ENCODE data around the gene SSC4D. TPM values are rescaled to one million over a fixed set of nuclear protein-coding genes. Genes with fewer than 3 reads are reported as not detected.
"Not testable (repeated sequence)": the region's sequence is repeated elsewhere in the genome, so short reads cannot be mapped to it uniquely, and the experiment has no call there.

The SSC4D gene
- total and polyA plus RNA-seq, 2 of the 8 experiments (the other 6 are each of a cell fraction or from before 2014, with no cell fraction given): 11.8 to 27.5 TPM

GRCh38 chr7:76441792-76442191 is 32.3 kb upstream of the SSC4D start:
- H4K5ac ChIP-seq (ENCODE audit: insufficient read length, low read depth, low read length); H3K4me3 ChIP-seq (ENCODE audit: extremely low read depth in 1 of 4, insufficient read depth in 2 of 4, low read depth in 3 of 4, low read length in 4 of 4); H3K4ac ChIP-seq (replicated peaks; ENCODE audit: insufficient read length, low read depth, low read length); H2AFZ ChIP-seq (ENCODE audit: low read length); H3K4me2 ChIP-seq (ENCODE audit: insufficient read depth in 1 of 2, low read depth in 2 of 2, low read length in 2 of 2); H3K36me3 ChIP-seq (ENCODE audit: control insufficient read depth in 2 of 4, insufficient read depth in 4 of 4, low read length in 3 of 4); H3K9ac ChIP-seq (replicated peaks in 1 of 4; ENCODE audit: extremely low read depth in 1 of 4, low read depth in 3 of 4, low read length in 3 of 4); H3K56ac ChIP-seq (replicated peaks; ENCODE audit: insufficient read length, low read depth, low read length); H2BK12ac ChIP-seq (ENCODE audit: low read depth, low read length); H3K23ac ChIP-seq (ENCODE audit: insufficient read length); H3K27me3 ChIP-seq (replicated peaks in 1 of 4; ENCODE audit: control insufficient read depth in 3 of 4, extremely low read depth in 1 of 4, insufficient read depth in 3 of 4, low read length in 3 of 4); H3K79me2 ChIP-seq (ENCODE audit: control insufficient read depth in 1 of 2, insufficient read depth in 2 of 2, low read length in 2 of 2); H3K23me2 ChIP-seq (ENCODE audit: low read depth, low read length); DNase-seq (ENCODE audit: low read depth in 1 of 2, low spot score in 2 of 2); H4K20me1 ChIP-seq (replicated peaks in 1 of 2; ENCODE audit: control insufficient read depth in 1 of 2, insufficient read depth in 2 of 2, low read length in 2 of 2); H3K27ac ChIP-seq (ENCODE audit: low read depth, low read length); H3K9me3 ChIP-seq (ENCODE audit: insufficient read depth in 2 of 2, low read depth in 1 of 2, low read length in 1 of 2); H2BK20ac ChIP-seq (ENCODE audit: low read length); H4K8ac ChIP-seq (ENCODE audit: extremely low read depth, insufficient read depth, low read length); H2BK5ac ChIP-seq (ENCODE audit: low read depth, low read length); H3K14ac ChIP-seq (ENCODE audit: insufficient read length); H2AK5ac ChIP-seq (ENCODE audit: low read depth, low read length); H2BK120ac ChIP-seq (replicated peaks; ENCODE audit: low read depth, low read length); H3K4me1 ChIP-seq (replicated peaks in 1 of 4; ENCODE audit: control insufficient read depth in 3 of 4, insufficient read depth in 4 of 4, low read length in 3 of 4); H3K18ac ChIP-seq (ENCODE audit: extremely low read depth, low read length); CTCF ChIA-PET (ENCODE audit: partially characterized antibody); H4K91ac ChIP-seq (replicated peaks; ENCODE audit: insufficient read length, low read length); H2BK15ac ChIP-seq (ENCODE audit: low read length); POLR2A ChIA-PET (ENCODE audit: partially characterized antibody); H3K79me1 ChIP-seq (ENCODE audit: low read depth, low read length): not testable (repeated sequence)
- WGBS, 2 experiments (ENCODE audit: extremely low coverage in 1 of 2, insufficient coverage in 1 of 2, insufficient read length in 1 of 2, insufficient replicate concordance in 2 of 2, low coverage in 1 of 2, low lambda C conversion rate in 2 of 2, missing lambda C conversion rate in 1 of 2): 83% methylated on average over 1 of the region's 10 CpGs; no CpG with 5 or more reads in 1 of the 2 experiments
- peak; percentile 32 for FAIRE-seq

DNA sequence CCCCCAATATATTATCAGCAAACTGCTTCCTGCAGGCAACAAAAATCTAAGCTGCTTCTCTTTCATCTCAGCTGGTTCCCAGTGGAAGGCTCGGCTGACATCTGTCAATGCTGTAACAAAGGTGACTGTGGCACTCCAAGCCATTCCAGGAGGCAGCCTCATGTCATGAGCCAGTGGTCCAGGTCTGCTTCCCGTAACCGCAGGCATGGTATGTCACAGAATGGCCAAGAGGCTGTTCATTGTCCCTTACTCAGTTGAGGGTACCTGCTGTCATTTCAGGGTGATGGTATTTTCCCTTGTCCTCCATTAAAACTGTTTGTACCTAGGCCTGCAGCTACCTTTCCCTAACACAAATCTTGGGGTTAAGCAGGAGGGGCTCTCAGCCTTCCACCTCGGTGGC is 30.9 kb upstream of the SSC4D start:
- WGBS, 2 experiments (ENCODE audit: extremely low coverage in 1 of 2, insufficient coverage in 1 of 2, insufficient read length in 1 of 2, insufficient replicate concordance in 2 of 2, low coverage in 1 of 2, low lambda C conversion rate in 2 of 2, missing lambda C conversion rate in 1 of 2): 87% methylated on average over 3 of the region's 4 CpGs; no CpG with 5 or more reads in 1 of the 2 experiments
- H3K27me3 ChIP-seq (replicated peaks in 1 of 4; ENCODE audit: control insufficient read depth in 3 of 4, extremely low read depth in 1 of 4, insufficient read depth in 3 of 4, low read length in 3 of 4); H2BK12ac ChIP-seq (ENCODE audit: low read depth, low read length); H3K4me1 ChIP-seq (replicated peaks in 1 of 4; ENCODE audit: control insufficient read depth in 3 of 4, insufficient read depth in 4 of 4, low read length in 3 of 4); H3K36me3 ChIP-seq (ENCODE audit: control insufficient read depth in 2 of 4, insufficient read depth in 4 of 4, low read length in 3 of 4); H4K20me1 ChIP-seq (replicated peaks in 1 of 2; ENCODE audit: control insufficient read depth in 1 of 2, insufficient read depth in 2 of 2, low read length in 2 of 2); H3K18ac ChIP-seq (ENCODE audit: extremely low read depth, low read length); H3K9ac ChIP-seq (replicated peaks in 1 of 4; ENCODE audit: extremely low read depth in 1 of 4, low read depth in 3 of 4, low read length in 3 of 4); H2AFZ ChIP-seq (ENCODE audit: low read length); POLR2A ChIA-PET (ENCODE audit: partially characterized antibody); H3K4me3 ChIP-seq (ENCODE audit: extremely low read depth in 1 of 4, insufficient read depth in 2 of 4, low read depth in 3 of 4, low read length in 4 of 4); H4K8ac ChIP-seq (ENCODE audit: extremely low read depth, insufficient read depth, low read length); CTCF ChIA-PET (ENCODE audit: partially characterized antibody); H4K91ac ChIP-seq (replicated peaks; ENCODE audit: insufficient read length, low read length); H3K79me1 ChIP-seq (ENCODE audit: low read depth, low read length); H3K23me2 ChIP-seq (ENCODE audit: low read depth, low read length); H3K4ac ChIP-seq (replicated peaks; ENCODE audit: insufficient read length, low read depth, low read length); H2BK20ac ChIP-seq (ENCODE audit: low read length); H3K56ac ChIP-seq (replicated peaks; ENCODE audit: insufficient read length, low read depth, low read length); H2BK5ac ChIP-seq (ENCODE audit: low read depth, low read length); H2BK120ac ChIP-seq (replicated peaks; ENCODE audit: low read depth, low read length); H2AK5ac ChIP-seq (ENCODE audit: low read depth, low read length); H4K5ac ChIP-seq (ENCODE audit: insufficient read length, low read depth, low read length); H3K79me2 ChIP-seq (ENCODE audit: control insufficient read depth in 1 of 2, insufficient read depth in 2 of 2, low read length in 2 of 2); H3K9me3 ChIP-seq (ENCODE audit: insufficient read depth in 2 of 2, low read depth in 1 of 2, low read length in 1 of 2); H2BK15ac ChIP-seq (ENCODE audit: low read length); H3K27ac ChIP-seq (ENCODE audit: low read depth, low read length); H3K14ac ChIP-seq (ENCODE audit: insufficient read length); FAIRE-seq; H3K23ac ChIP-seq (ENCODE audit: insufficient read length); H3K4me2 ChIP-seq (ENCODE audit: insufficient read depth in 1 of 2, low read depth in 2 of 2, low read length in 2 of 2): not testable (repeated sequence)
- DNase-seq (ENCODE audit: low read depth in 1 of 2, low spot score in 2 of 2): peak in 1 of 2 experiments; percentile 30
